PFSK-1 (cell line): ENCODE data around the gene AANAT.

ENCODE experiments used
- POLR2AphosphoS5 ChIP-seq: IDR thresholded peaks from 2 replicates; pipeline ENCODE4 v1.6.1; 2012; ENCODE audit warnings: low read depth, mild to moderate bottlenecking, control low read depth, low read length, moderate library complexity
- SIN3A ChIP-seq: IDR thresholded peaks from 2 replicates; pipeline ENCODE4 v1.6.1; 2012; ENCODE audit warnings: mild to moderate bottlenecking, low read length, moderate library complexity, borderline replicate concordance; ENCODE audit not compliant: insufficient read depth
- TF ChIP-seq, protein P1 (sequence below), 2 experiments: IDR thresholded peaks; 2 replicates each; pipeline versions ENCODE4 v1.6.1 to v1.8.0; 2011 to 2012; ENCODE audit warnings: low read depth in 2 of 2, low read length in 2 of 2, control low read depth in 1 of 2, inconsistent platforms in 1 of 2, mild to moderate bottlenecking in 1 of 2, moderate library complexity in 1 of 2; ENCODE audit not compliant: insufficient read depth in 1 of 2

DNA sequence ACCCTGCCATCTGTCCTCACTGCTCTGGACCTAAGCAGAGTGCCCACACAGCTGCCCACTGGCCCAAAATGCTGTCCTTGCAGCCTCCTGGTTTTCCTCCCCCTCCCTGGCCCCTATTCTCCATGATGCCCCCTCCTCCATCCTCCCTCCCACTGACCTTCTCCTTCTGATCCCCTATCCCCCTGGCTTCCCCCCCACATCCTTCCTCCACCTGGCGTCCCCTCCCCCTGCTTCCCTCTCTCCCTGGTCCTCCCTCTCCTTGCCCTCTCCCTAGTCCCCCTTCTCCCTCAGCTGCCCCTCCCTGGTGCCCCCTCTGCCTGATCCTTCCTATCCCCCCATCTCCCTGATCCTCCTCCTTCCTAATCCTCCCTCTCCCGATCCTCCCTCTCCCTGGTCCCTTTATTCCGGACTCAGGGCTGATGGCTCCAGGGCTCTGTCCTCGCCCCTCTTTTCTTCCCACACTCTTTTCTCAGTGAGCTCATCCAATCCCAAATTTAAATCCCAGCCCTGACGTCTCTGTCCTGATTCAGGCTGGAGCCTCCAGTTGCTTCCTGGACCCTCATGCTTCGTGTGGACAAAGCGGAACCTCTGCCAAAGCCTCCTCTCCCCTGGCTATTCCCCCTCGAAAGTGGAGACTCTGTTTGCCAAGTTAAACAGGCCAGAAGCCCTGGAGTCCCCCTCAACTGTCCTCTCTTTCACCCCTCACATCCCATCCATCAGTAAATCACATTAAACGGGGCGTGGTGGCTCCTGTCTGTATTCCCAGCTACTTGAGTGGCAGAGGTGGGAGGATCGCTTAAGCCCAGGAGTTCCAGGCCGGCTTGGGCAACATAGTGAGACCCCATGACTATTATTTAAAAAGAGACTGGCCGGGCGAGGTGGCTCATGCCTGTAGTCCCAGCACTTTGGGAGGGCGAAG lies 51.9 kb downstream of the AANAT start:
- TF ChIP-seq POLR2AphosphoS5 = no peak
- TF ChIP-seq SIN3A = no peak
- TF ChIP-seq, protein P1, sequence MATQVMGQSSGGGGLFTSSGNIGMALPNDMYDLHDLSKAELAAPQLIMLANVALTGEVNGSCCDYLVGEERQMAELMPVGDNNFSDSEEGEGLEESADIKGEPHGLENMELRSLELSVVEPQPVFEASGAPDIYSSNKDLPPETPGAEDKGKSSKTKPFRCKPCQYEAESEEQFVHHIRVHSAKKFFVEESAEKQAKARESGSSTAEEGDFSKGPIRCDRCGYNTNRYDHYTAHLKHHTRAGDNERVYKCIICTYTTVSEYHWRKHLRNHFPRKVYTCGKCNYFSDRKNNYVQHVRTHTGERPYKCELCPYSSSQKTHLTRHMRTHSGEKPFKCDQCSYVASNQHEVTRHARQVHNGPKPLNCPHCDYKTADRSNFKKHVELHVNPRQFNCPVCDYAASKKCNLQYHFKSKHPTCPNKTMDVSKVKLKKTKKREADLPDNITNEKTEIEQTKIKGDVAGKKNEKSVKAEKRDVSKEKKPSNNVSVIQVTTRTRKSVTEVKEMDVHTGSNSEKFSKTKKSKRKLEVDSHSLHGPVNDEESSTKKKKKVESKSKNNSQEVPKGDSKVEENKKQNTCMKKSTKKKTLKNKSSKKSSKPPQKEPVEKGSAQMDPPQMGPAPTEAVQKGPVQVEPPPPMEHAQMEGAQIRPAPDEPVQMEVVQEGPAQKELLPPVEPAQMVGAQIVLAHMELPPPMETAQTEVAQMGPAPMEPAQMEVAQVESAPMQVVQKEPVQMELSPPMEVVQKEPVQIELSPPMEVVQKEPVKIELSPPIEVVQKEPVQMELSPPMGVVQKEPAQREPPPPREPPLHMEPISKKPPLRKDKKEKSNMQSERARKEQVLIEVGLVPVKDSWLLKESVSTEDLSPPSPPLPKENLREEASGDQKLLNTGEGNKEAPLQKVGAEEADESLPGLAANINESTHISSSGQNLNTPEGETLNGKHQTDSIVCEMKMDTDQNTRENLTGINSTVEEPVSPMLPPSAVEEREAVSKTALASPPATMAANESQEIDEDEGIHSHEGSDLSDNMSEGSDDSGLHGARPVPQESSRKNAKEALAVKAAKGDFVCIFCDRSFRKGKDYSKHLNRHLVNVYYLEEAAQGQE (IDR thresholded peaks at IDR 0.05; ENCODE audit: insufficient read depth in 1 of 2, low read depth in 2 of 2, low read length in 2 of 2) = no peak
